OCI-LY7 (cell line): ENCODE data around the gene AURKAIP1. TPM values are rescaled to one million over a fixed set of nuclear protein-coding genes. Genes with fewer than 3 reads are reported as not detected.
"Not testable (repeated sequence)": the region's sequence is repeated elsewhere in the genome, so short reads cannot be mapped to it uniquely, and the experiment has no call there.

Experiments
- BruUV-seq: library from RNA; stranded (reverse); fragments of 400-500 nt; replicated peaks from 2 replicates; lab custom pipeline; 2021; lab: Mats Ljungman, UMichigan
- CTCF ChIA-PET: fragments of 300-600 bp; sonication (Branson Sonifier 250); formaldehyde crosslinking; loops from one replicate; lab custom pipeline; 2022; ENCODE audit warnings: antibody characterized with exemption; ENCODE audit not compliant: unreplicated experiment; lab: Charles Lee
- POLR2A ChIA-PET: fragments of 300-600 bp; sonication (Branson Sonifier 250); formaldehyde crosslinking; loops from one replicate; lab custom pipeline; 2022; ENCODE audit warnings: antibody characterized with exemption; lab: Charles Lee
- DNase-seq: peaks from one replicate; pipeline ENCODE4 v3.0.0-alpha.2; 2015; ENCODE audit warnings: low spot score
- H2AFZ ChIP-seq: fragments of 200-600 bp; sonication (generic), shearing (Covaris generic); 2 replicates; pipeline ENCODE4 v1.6.1; 2014; ENCODE audit warnings: mild to moderate bottlenecking, antibody characterized with exemption, low read length, moderate library complexity
- H3K27ac ChIP-seq: fragments of 200-600 bp; sonication (generic); 2 replicates; pipeline ENCODE4 v1.5.1; 2014; ENCODE audit warnings: mixed run types, low read depth, mild to moderate bottlenecking, moderate library complexity, low read length, inconsistent platforms; ENCODE audit not compliant: poor library complexity, severe bottlenecking
- H3K36me3 ChIP-seq: fragments of 200-600 bp; sonication (generic); 2 replicates; pipeline ENCODE4 v1.6.1; 2014; ENCODE audit warnings: mild to moderate bottlenecking, antibody characterized with exemption, low read length, moderate library complexity, mixed read lengths; ENCODE audit not compliant: insufficient read depth
- H3K4me1 ChIP-seq: fragments of 200-600 bp; sonication (generic); 2 replicates; pipeline ENCODE4 v1.5.1; 2014; ENCODE audit warnings: mild to moderate bottlenecking, low read length; ENCODE audit not compliant: insufficient read depth, poor library complexity, severe bottlenecking
- H3K4me2 ChIP-seq: fragments of 200-600 bp; sonication (generic); 2 replicates; pipeline ENCODE4 v1.6.1; 2014; ENCODE audit warnings: mild to moderate bottlenecking, low read length
- H3K4me3 ChIP-seq: fragments of 200-600 bp; sonication (generic); 2 replicates; pipeline ENCODE4 v1.5.1; 2014; ENCODE audit warnings: mild to moderate bottlenecking, low read depth, low read length; ENCODE audit not compliant: poor library complexity, severe bottlenecking
- H3K79me2 ChIP-seq: fragments of 200-600 bp; sonication (generic); 2 replicates; pipeline ENCODE4 v1.6.1; 2016; ENCODE audit warnings: low read depth, mild to moderate bottlenecking, low read length, moderate library complexity, mixed read lengths; ENCODE audit not compliant: insufficient read depth
- H3K9me2 ChIP-seq: fragments of 200-600 bp; sonication (generic); 2 replicates; pipeline ENCODE4 v1.6.1; 2016; ENCODE audit warnings: mild to moderate bottlenecking, low read length, mixed read lengths; ENCODE audit not compliant: insufficient read depth
- H3K9me3 ChIP-seq: fragments of 200-600 bp; sonication (generic); 2 replicates; pipeline ENCODE4 v1.6.1; 2014; ENCODE audit warnings: mild to moderate bottlenecking, mixed run types, low read length, mixed read lengths
- H4K20me1 ChIP-seq: fragments of 200-600 bp; sonication (generic); 2 replicates; pipeline ENCODE4 v1.6.1; 2014; ENCODE audit warnings: mild to moderate bottlenecking, antibody characterized with exemption, low read length, moderate library complexity, mixed read lengths; ENCODE audit not compliant: insufficient read depth
- CTCF ChIP-seq: fragments of 200-600 bp; sonication (generic); conservative IDR thresholded peaks from 2 replicates; pipeline ENCODE4 v1.5.1; 2014; ENCODE audit warnings: mild to moderate bottlenecking, antibody characterized with exemption, low read length, moderate library complexity, mixed read lengths
- EZH2phosphoT487 ChIP-seq: fragments of 200-600 bp; sonication (generic); IDR thresholded peaks from 2 replicates; pipeline ENCODE4 v1.6.1; 2018; ENCODE audit warnings: low read depth, borderline replicate concordance, mild to moderate bottlenecking, mixed run types, antibody characterized with exemption, low read length, moderate library complexity, mixed read lengths
- intact Hi-C: fragments of 100-400 bp; cut with micrococcal nuclease; formaldehyde crosslinking; loops from one replicate; pipeline ENCODE4 v1.10.0; 2022; ENCODE audit not compliant: unreplicated experiment
- total RNA-seq, 2 experiments: library from RNA; depleted of rRNA in 1 of 2; stranded (reverse); fragments of >200 nt in 1 of 2; shearing (Covaris generic) in 1 of 2; gene quantifications; 2 replicates each; pipeline ENCODE4 v1.2.3, GENCODE V29; 2014 to 2022

AURKAIP1 gene
- total RNA-seq, 2 experiments from 2014 or later = 163 to 172 TPM

GRCh38 chr1:1387098-1388077, 12.4 kb upstream of the AURKAIP1 start:
- Histone ChIP-seq H3K9me3 (no peaks in the 10 kb centered on the region), H3K79me2 (peaks cover under 1% of the 10 kb centered on the region; the same call in 1 of the 2 replicates), H2AFZ (no peak overlapping the region), H3K4me1 (no peaks in the 10 kb centered on the region), H4K20me1 (no peaks in the 10 kb centered on the region), H3K9me2 (no peaks in the 10 kb centered on the region), H3K27ac (no peak overlapping the region), H3K36me3 (peaks cover 84% of the 10 kb centered on the region), H3K4me2 (no peak overlapping the region), H3K4me3 (no peak overlapping the region)
- ChIA-PET CTCF (no interaction called here), POLR2A (interaction anchor here (0.6 kb wide), 1 partner anchor 78 kb away, joined by 8 read pairs; no protein-coding TSS in a partner anchor)
- TF ChIP-seq CTCF (no peak), EZH2phosphoT487 (no peak)
- DNase-seq = no peak
- no TSS peak for BruUV-seq
- intact Hi-C loops = no loop called here

GRCh38 chr1:1385931-1386330, 10.9 kb upstream of the AURKAIP1 start:
- DNase-seq = no peak
- H3K27ac ChIP-seq = no peak overlapping the region

GRCh38 chr1:1385339-1385738, 10.3 kb upstream of the AURKAIP1 start:
- H3K4me2 ChIP-seq, H3K4me3 ChIP-seq, H3K4me1 ChIP-seq, POLR2A ChIA-PET, intact Hi-C loops, BruUV-seq, CTCF ChIA-PET, H4K20me1 ChIP-seq, H3K79me2 ChIP-seq, H2AFZ ChIP-seq, DNase-seq, H3K9me3 ChIP-seq, H3K27ac ChIP-seq, H3K9me2 ChIP-seq: not testable (repeated sequence)
- peaks cover 83% of the 10 kb centered on the region for H3K36me3 ChIP-seq

More at GRCh38 chr1:1385931-1386330, 10.9 kb upstream of the AURKAIP1 start:
- BruUV-seq = no TSS peak
- CTCF ChIA-PET = no interaction called here
- POLR2A ChIA-PET = interaction anchor here (0.7 kb wide), 1 partner anchor 8 kb away, joined by 3 read pairs; no protein-coding TSS in a partner anchor
- no peaks in the 10 kb centered on the region for H4K20me1 ChIP-seq
- TF ChIP-seq EZH2phosphoT487 (no peak), CTCF (no peak)
- H3K4me3 ChIP-seq = no peak overlapping the region
- intact Hi-C loops = no loop called here
- H3K4me1 ChIP-seq = no peaks in the 10 kb centered on the region
- no peaks in the 10 kb centered on the region for H3K9me3 ChIP-seq
- peaks cover 9% of the 10 kb centered on the region; the same call in 1 of the 2 replicates for H3K79me2 ChIP-seq
- no peak overlapping the region for H2AFZ ChIP-seq
- peaks cover 83% of the 10 kb centered on the region for H3K36me3 ChIP-seq
- no peak overlapping the region for H3K4me2 ChIP-seq
- no peaks in the 10 kb centered on the region for H3K9me2 ChIP-seq
